GM03348 (cell line): ENCODE measurements around the gene KRTAP17-1.
A peak's percentile ranks its signal among the peaks of the same experiment; 100 is the strongest.
"Not testable (repeated sequence)": the region's sequence is repeated elsewhere in the genome, so short reads cannot be mapped to it uniquely, and the experiment has no call there.

Source experiments
- DNase-seq: peaks from one replicate; pipeline ENCODE4 v3.0.0; 2012; ENCODE audit warnings: low spot score

The KRTAP17-1 gene

GRCh38 chr17:41302981-41303380, 12.5 kb downstream of the KRTAP17-1 start:
- no peak for DNase-seq

GRCh38 chr17:41301916-41302901, 13.3 kb downstream of the KRTAP17-1 start, which contains the start of gene KRTAP29-1:
TSS of gene KRTAP29-1 (minus strand) at chr17:41302851. CDS start at chr17:41302851, 0 bp downstream.
- DNase-seq, result no peak

DNA sequence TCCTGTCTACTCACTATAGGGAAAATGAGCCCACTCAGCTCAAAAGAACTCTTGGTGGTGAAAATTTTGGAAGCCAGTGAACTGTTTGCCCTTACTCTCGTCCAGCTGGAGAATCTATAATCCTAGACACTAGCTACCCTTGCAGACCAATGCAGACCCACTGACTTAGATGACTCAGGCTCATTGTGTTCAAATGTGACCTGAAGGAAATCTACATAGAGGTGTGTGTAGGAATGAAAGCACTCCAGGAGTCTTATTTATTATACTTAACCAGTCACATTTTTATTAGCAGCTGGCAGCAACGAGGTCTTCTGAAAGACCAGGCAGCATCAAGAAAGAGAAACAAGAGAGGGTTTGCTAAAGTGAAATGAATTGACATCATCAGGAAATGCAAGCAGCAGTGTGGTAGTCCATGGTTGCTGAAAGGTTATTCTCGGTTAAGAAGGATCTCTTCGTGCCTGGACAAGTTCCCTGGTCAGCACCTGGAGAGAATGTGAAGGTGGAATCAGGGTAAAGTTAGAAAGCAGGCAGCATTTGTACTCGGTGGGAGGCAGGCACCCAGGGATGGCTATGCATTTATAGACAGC, 14.2 kb downstream of the KRTAP17-1 start:
- DNase-seq, result no peak

DNA sequence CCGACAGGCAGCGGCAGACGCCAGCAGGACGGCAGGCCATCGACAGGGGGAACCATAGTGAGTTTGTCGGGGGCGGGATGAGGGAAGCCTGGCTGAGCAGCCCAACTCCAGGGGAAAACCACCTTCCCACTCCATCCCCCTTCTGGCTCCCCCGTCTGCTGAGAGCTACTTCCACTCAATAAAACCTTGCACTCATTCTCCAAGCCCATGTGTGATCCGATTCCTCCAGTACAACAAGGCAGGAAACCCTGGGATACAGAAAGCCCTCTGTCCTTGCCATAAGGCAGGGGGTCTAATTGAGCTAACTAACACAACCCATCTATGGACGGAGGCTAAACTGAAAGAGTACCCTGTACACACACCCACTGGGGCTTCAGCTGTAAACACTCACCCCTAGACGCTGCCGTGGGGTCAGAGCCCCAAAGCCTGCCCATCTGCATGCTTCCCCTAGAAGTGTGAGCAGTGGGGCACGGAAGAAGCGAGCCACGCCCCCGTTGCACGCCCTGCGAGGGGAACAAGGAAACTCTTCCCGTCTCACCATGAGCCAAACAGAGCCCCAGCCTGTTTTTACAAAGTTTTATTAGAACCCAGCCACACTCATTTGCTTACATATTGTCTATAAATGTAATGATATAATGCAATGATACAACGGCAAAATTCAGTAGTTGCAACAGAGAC, 16.9 kb downstream of the KRTAP17-1 start:
- no peak for DNase-seq

DNA sequence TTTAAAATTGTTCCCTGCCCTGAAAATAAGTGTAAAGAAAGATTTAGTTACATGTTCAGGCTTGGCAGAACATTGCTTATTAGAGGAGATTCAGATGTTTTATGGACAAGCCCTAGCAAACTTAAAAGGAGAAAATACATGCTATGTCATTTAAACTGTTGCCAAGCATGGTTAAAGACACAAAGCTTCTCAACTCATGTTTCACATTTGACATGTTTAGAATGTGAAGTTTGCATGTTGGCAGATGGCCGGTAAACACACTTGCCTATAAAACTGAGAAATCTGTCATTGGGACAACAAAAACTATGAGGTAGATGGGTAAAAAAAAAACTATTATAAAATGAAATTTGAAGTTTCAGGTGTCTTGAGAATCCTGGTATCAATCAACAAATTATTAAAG, 18.7 kb downstream of the KRTAP17-1 start:
- DNase-seq, result no peak

DNA sequence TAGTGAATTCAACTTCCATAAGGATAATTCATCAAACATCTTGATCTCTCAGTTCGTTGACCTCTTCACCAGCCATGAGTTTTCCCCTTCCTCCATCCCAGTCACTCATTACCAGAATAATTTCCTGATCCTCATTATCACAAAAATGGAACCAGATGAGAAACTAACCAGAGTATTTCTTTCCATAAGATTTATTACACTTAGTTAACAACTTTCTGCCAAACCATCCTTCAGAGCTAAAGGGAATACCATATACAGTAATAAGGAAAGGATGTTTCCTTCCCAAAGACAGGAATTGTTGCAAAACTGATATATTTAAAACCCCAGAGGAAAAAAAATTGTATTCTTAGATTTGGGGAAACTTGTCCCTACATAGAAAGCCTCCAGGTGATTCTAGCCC, 21.5 kb downstream of the KRTAP17-1 start:
- DNase-seq, result peak; percentile 27

GRCh38 chr17:41287050-41287449, 28.5 kb downstream of the KRTAP17-1 start:
- no peak for DNase-seq

DNA sequence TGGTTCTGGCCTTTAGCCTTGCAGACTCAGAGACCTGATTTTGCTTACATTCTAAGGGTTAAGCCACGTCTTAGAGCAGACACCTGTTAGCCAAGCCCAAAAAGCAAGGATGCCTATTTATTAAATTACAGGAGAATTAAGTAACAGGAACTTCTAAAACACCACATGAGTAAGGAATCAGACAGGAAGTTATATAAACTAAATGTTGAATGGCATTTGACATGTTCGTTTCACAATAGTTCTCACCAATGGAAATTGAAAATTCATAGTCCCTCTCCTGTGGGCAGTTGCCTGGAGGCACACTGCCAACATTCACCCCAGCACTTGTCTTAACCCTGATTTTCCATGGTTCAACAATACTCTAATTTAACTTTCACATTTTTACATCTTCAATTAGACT, 31.0 kb downstream of the KRTAP17-1 start:
- DNase-seq, result peak; percentile 24

- peak; percentile 72 for DNase-seq
These were observed 31.5 kb downstream of the KRTAP17-1 start for GRCh38 chr17:41284043-41284442.

GRCh38 chr17:41278176-41278955, 37.1 kb downstream of the KRTAP17-1 start:
- no peak for DNase-seq

GRCh38 chr17:41275648-41276190, 39.8 kb downstream of the KRTAP17-1 start, which contains the start of gene KRTAP9-7:
TSS of gene KRTAP9-7 (plus strand) at chr17:41275698. CDS start at chr17:41275698, 0 bp downstream.
- not testable (repeated sequence) for DNase-seq

- no peak for DNase-seq
These were observed 43.7 kb downstream of the KRTAP17-1 start for GRCh38 chr17:41271858-41272257.

GRCh38 chr17:41271323-41271722, 44.2 kb downstream of the KRTAP17-1 start:
- DNase-seq, result not testable (repeated sequence)

GRCh38 chr17:41267711-41268110, 47.8 kb downstream of the KRTAP17-1 start:
- no peak for DNase-seq

GRCh38 chr17:41265078-41265477, 50.4 kb downstream of the KRTAP17-1 start, which contains the start of gene KRTAP9-6:
TSS of gene KRTAP9-6 (plus strand) at chr17:41265378. CDS start at chr17:41265378, 0 bp downstream.
- no peak for DNase-seq
